Cardiac fibroblast (primary cell): ENCODE results near the gene USP17L17.
"Not testable (repeated sequence)": the region's sequence is repeated elsewhere in the genome, so short reads cannot be mapped to it uniquely, and the experiment has no call there.

ENCODE experiments used
- DNase-seq, 2 donors: peaks; one replicate each; pipeline versions ENCODE4 v3.0.0 to v3.0.0-alpha.2; 2010; ENCODE audit warnings: low read depth in 2 of 2
- H3K4me3 ChIP-seq, 2 donors: replicated peaks in 1 of 2; 1 replicate in 1 of 2; 2 replicates in 1 of 2; pipeline ENCODE4 v1.5.1; 2011; ENCODE audit warnings: low read depth in 2 of 2, low read length in 2 of 2, mild to moderate bottlenecking in 2 of 2, moderate library complexity in 1 of 2

The USP17L17 gene

GRCh38 chr4:9243579-9243978, at the start of gene USP17L17:
TSS of gene USP17L17 (plus strand) at chr4:9243879. CDS start at chr4:9243879, 0 bp downstream.
- DNase-seq, H3K4me3 ChIP-seq: not testable (repeated sequence)

GRCh38 chr4:9210357-9210756, 33.3 kb upstream of the USP17L17 start, which contains the start of gene USP17L10:
TSS of gene USP17L10 (plus strand) at chr4:9210657. CDS start at chr4:9210657, 0 bp downstream.
- not testable (repeated sequence) for DNase-seq, H3K4me3 ChIP-seq

- not testable (repeated sequence) for DNase-seq, H3K4me3 ChIP-seq
These were observed 29.0 kb upstream of the USP17L17 start for GRCh38 chr4:9214701-9215100.

GRCh38 chr4:9215105-9215504, 28.6 kb upstream of the USP17L17 start, which contains the start of gene USP17L11:
TSS of gene USP17L11 (plus strand) at chr4:9215405. CDS start at chr4:9215405, 0 bp downstream.
- not testable (repeated sequence) for H3K4me3 ChIP-seq, DNase-seq

- not testable (repeated sequence) for DNase-seq, H3K4me3 ChIP-seq
These were observed 23.8 kb upstream of the USP17L17 start, which contains the start of gene USP17L12 for GRCh38 chr4:9219852-9220251. TSS of gene USP17L12 (plus strand) at chr4:9220152. CDS start at chr4:9220152, 0 bp downstream.

GRCh38 chr4:9224596-9224995, 19.1 kb upstream of the USP17L17 start, which contains the start of gene USP17L13:
TSS of gene USP17L13 (plus strand) at chr4:9224896. CDS start at chr4:9224896, 0 bp downstream.
- not testable (repeated sequence) for DNase-seq, H3K4me3 ChIP-seq

GRCh38 chr4:9230249-9230648, 13.4 kb upstream of the USP17L17 start:
- DNase-seq, H3K4me3 ChIP-seq: not testable (repeated sequence)

- DNase-seq, H3K4me3 ChIP-seq: not testable (repeated sequence)
These were observed 9.6 kb upstream of the USP17L17 start, which contains the start of gene USP17L15 for GRCh38 chr4:9234085-9234484. TSS of gene USP17L15 (plus strand) at chr4:9234385. CDS start at chr4:9234385, 0 bp downstream.

- not testable (repeated sequence) for H3K4me3 ChIP-seq, DNase-seq
These were observed 5.2 kb upstream of the USP17L17 start for GRCh38 chr4:9238461-9238860.

- not testable (repeated sequence) for DNase-seq, H3K4me3 ChIP-seq
These were observed 4.4 kb downstream of the USP17L17 start, which contains the start of gene USP17L18 for GRCh38 chr4:9247953-9248680. TSS of gene USP17L18 (plus strand) at chr4:9248630. CDS start at chr4:9248630, 0 bp downstream.

- not testable (repeated sequence) for DNase-seq, H3K4me3 ChIP-seq
These were observed 9.4 kb downstream of the USP17L17 start, which contains the start of gene USP17L19 for GRCh38 chr4:9253078-9253477. TSS of gene USP17L19 (plus strand) at chr4:9253378. CDS start at chr4:9253378, 0 bp downstream.

GRCh38 chr4:9257824-9258223, 14.1 kb downstream of the USP17L17 start, which contains the start of gene USP17L20:
TSS of gene USP17L20 (plus strand) at chr4:9258124. CDS start at chr4:9258124, 0 bp downstream.
- H3K4me3 ChIP-seq, DNase-seq: not testable (repeated sequence)

- H3K4me3 ChIP-seq, DNase-seq: not testable (repeated sequence)
These were observed 18.9 kb downstream of the USP17L17 start, which contains the start of gene USP17L21 for GRCh38 chr4:9262572-9262971. TSS of gene USP17L21 (plus strand) at chr4:9262872. CDS start at chr4:9262872, 0 bp downstream.

- DNase-seq, H3K4me3 ChIP-seq: not testable (repeated sequence)
These were observed 23.6 kb downstream of the USP17L17 start, which contains the start of gene USP17L22 for GRCh38 chr4:9267319-9267718. TSS of gene USP17L22 (plus strand) at chr4:9267619. CDS start at chr4:9267619, 0 bp downstream.

- DNase-seq, H3K4me3 ChIP-seq: not testable (repeated sequence)
These were observed 28.0 kb downstream of the USP17L17 start for GRCh38 chr4:9271719-9272118.
